Cardiac muscle cell (in vitro differentiated cells and primary cell): Measurements from ENCODE around the gene CNNM1. TPM values are rescaled to one million over a fixed set of nuclear protein-coding genes. Genes with fewer than 3 reads are reported as not detected.
A peak's percentile ranks its signal among the peaks of the same experiment; 100 is the strongest.

Source experiments
- DNase-seq, 2 donors: peaks; one replicate each; pipeline versions ENCODE4 v3.0.0 to v3.0.0-alpha.2; 2010 to 2017; ENCODE audit warnings: low read depth in 1 of 2, low spot score in 1 of 2
- H3K27ac ChIP-seq: fragments of 200-600 bp; sonication (generic); 2 replicates; pipeline ENCODE4 v1.5.1; 2016
- H3K27me3 ChIP-seq: fragments of 200-600 bp; sonication (generic); 2 replicates; pipeline ENCODE4 v1.6.0; 2016; ENCODE audit warnings: control low read depth
- H3K36me3 ChIP-seq: fragments of 200-600 bp; sonication (generic); 2 replicates; pipeline ENCODE4 v1.5.1; 2016; ENCODE audit warnings: control low read depth
- H3K4me1 ChIP-seq: fragments of 200-600 bp; sonication (generic); 2 replicates; pipeline ENCODE4 v1.8.1; 2017; ENCODE audit warnings: low read depth, mild to moderate bottlenecking, mixed run types
- H3K4me3 ChIP-seq: fragments of 200-600 bp; sonication (generic); 2 replicates; pipeline ENCODE4 v1.5.1; 2016; ENCODE audit warnings: mild to moderate bottlenecking
- H3K9me3 ChIP-seq: fragments of 200-600 bp; sonication (generic); 2 replicates; pipeline ENCODE4 v1.5.1; 2017; ENCODE audit warnings: low read depth, mild to moderate bottlenecking, control low read depth
- polyA plus RNA-seq: library from polyadenylated mRNA; unstranded; fragments of >200 nt; fragmentation: Nextera tagmentation; extraction: Ambion mirVana; gene quantifications from 2 replicates; pipeline ENCODE4 v1.2.1, GENCODE V29; 2016
- total RNA-seq: library from RNA; depleted of rRNA; stranded (reverse); fragments of >200 nt; gene quantifications from 2 replicates; pipeline ENCODE4 v1.2.3, GENCODE V29; 2016
- TF ChIP-seq, protein P1 (sequence below): IDR thresholded peaks from 2 replicates; pipeline ENCODE4 v1.5.1; 2012; ENCODE audit warnings: low read depth, mild to moderate bottlenecking, low read length

The CNNM1 gene
- total and polyA plus RNA-seq, 2 experiments from 2014 or later: 1.7 to 2.8 TPM

DNA sequence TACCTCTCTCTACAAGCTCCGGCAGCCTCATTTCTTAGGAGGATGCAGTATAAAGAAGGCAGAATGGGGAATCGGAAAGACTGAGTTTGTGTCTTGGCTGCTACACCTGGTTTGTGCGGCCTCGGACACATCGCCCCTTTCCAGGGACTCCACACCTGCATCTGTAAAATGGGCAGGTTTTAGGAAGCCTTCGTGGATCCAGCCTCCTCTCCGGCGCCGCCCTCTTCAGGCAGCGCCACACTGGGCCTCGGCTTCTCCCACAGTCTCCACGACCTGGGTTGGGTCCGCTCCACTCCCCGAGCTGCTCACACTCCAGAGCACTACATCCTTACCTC is 100.9 kb downstream of the CNNM1 start:
- TF ChIP-seq, protein P1, sequence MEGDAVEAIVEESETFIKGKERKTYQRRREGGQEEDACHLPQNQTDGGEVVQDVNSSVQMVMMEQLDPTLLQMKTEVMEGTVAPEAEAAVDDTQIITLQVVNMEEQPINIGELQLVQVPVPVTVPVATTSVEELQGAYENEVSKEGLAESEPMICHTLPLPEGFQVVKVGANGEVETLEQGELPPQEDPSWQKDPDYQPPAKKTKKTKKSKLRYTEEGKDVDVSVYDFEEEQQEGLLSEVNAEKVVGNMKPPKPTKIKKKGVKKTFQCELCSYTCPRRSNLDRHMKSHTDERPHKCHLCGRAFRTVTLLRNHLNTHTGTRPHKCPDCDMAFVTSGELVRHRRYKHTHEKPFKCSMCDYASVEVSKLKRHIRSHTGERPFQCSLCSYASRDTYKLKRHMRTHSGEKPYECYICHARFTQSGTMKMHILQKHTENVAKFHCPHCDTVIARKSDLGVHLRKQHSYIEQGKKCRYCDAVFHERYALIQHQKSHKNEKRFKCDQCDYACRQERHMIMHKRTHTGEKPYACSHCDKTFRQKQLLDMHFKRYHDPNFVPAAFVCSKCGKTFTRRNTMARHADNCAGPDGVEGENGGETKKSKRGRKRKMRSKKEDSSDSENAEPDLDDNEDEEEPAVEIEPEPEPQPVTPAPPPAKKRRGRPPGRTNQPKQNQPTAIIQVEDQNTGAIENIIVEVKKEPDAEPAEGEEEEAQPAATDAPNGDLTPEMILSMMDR: no peak
- peak overlapping the region; percentile 64 for H3K27ac ChIP-seq
- DNase-seq: peak in 1 of 2 donors; percentile 27
- H3K4me1 ChIP-seq: peaks cover 19% of the 10 kb centered on the region
- peaks cover 3% of the 10 kb centered on the region for H3K36me3 ChIP-seq
- no peaks in the 10 kb centered on the region for H3K9me3 ChIP-seq
- peak overlapping the region; percentile 90 for H3K4me3 ChIP-seq
- H3K27me3 ChIP-seq: no peaks in the 10 kb centered on the region

GRCh38 chr10:99430451-99431189 is 101.5 kb downstream of the CNNM1 start, which contains the start of gene GOT1:
Gene GOT1 (minus strand): TSS chr10:99430624. CDS start chr10:99430565, 59 bp downstream.
- Histone ChIP-seq H3K27ac (peak within 1 kb of the TSS; percentile 88), H3K4me1 (peaks cover 19% of the 10 kb centered on the region), H3K36me3 (no peaks in the 10 kb centered on the region), H3K9me3 (no peaks in the 10 kb centered on the region), H3K4me3 (peak within 1 kb of the TSS; percentile 90), H3K27me3 (no peaks in the 10 kb centered on the region)
- peak; percentile 99 for DNase-seq
- TF ChIP-seq, protein P1: no peak

DNA sequence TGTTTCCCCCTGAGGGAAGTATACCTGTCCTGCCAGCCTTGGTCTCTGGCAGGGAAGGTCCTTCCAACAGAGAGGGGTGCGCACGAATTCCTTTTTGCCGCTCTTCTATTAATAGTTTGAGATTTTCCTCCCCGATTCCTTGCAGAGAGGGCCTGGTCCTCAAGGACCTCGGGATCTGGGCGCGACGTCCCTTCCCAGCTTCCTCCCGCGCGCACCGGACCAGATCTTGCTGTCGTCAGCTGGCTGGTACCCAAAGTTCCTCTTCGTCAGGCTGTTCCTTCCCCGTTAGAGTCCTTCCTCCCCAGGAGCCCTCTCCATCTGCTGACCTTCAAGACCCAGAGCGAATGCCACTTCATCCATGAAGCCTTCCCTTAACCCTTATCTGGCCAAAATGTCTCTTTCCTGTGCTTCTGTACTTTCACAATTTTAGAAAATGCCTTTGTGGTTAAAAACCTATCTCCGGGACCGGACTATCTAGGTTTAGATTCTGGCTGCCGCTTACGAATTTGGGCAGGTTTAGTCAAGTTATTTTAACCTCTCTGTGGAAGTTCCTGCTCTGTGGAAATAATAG is 102.1 kb downstream of the CNNM1 start:
- peaks cover 19% of the 10 kb centered on the region for H3K4me1 ChIP-seq
- DNase-seq: peak; percentile 46 to 51
- peak overlapping the region; percentile 90 for H3K4me3 ChIP-seq
- H3K36me3 ChIP-seq: peaks cover 3% of the 10 kb centered on the region
- TF ChIP-seq, protein P1: no peak
- no peaks in the 10 kb centered on the region for H3K27me3 ChIP-seq
- H3K27ac ChIP-seq: peak overlapping the region; percentile 88
- H3K9me3 ChIP-seq: no peaks in the 10 kb centered on the region

DNA sequence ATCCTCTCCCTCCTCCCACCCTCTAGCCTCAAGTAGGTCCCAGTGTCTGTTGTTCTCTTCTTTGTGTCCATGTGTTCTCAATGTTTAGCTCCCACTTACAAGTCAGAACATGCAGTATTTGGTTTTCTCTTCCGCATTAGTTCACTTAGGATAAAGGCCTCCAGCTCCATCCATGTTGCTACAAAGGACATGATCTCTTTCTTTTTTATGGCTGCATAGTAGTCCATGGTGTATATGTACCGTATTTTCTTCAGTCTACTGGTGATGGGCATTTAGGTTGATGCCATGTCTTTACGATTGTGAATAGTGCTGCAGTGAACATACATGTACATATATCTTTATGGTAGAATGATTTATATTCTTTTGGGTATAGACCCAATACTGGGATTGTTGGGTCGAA is 102.9 kb downstream of the CNNM1 start:
- H3K36me3 ChIP-seq: peaks cover 3% of the 10 kb centered on the region
- H3K9me3 ChIP-seq: no peaks in the 10 kb centered on the region
- H3K27me3 ChIP-seq: no peaks in the 10 kb centered on the region
- peak overlapping the region; percentile 90 for H3K4me3 ChIP-seq
- H3K27ac ChIP-seq: no peak overlapping the region
- TF ChIP-seq, protein P1: no peak
- H3K4me1 ChIP-seq: peaks cover 19% of the 10 kb centered on the region
- DNase-seq: no peak

DNA sequence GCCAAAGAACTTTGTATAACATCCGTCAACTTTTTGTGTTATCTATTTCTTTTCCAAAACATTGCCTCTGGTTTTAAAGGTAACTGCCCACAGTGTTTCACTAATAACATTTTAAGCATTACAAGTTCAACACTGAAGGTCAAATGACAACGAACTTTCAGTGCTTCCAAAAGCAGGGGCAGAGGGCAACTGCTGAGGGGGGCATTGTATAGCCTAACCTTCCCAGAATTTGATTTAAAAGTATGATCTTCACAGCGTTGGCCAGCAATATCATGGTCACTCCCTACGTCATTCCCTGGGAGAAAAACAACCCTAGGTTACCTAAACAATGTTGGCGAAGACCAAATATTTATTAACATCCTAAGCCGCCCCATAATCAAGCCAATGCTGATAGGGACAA is 103.7 kb downstream of the CNNM1 start:
- no peak overlapping the region for H3K4me3 ChIP-seq
- H3K4me1 ChIP-seq: peaks cover 19% of the 10 kb centered on the region
- H3K27me3 ChIP-seq: no peaks in the 10 kb centered on the region
- H3K9me3 ChIP-seq: no peaks in the 10 kb centered on the region
- H3K36me3 ChIP-seq: peaks cover 3% of the 10 kb centered on the region
- DNase-seq: no peak
- TF ChIP-seq, protein P1: no peak
- peak overlapping the region; percentile 42 for H3K27ac ChIP-seq
